ENCODE measurements around the gene PALLD. TPM values are rescaled to one million over a fixed set of nuclear protein-coding genes. Genes with fewer than 3 reads are reported as not detected.

The PALLD gene
- total and polyA plus RNA-seq, 2 of the 8 experiments (the other 6 are each of a cell fraction or from before 2014, with no cell fraction given): 10.5 to 25.0 TPM

DNA sequence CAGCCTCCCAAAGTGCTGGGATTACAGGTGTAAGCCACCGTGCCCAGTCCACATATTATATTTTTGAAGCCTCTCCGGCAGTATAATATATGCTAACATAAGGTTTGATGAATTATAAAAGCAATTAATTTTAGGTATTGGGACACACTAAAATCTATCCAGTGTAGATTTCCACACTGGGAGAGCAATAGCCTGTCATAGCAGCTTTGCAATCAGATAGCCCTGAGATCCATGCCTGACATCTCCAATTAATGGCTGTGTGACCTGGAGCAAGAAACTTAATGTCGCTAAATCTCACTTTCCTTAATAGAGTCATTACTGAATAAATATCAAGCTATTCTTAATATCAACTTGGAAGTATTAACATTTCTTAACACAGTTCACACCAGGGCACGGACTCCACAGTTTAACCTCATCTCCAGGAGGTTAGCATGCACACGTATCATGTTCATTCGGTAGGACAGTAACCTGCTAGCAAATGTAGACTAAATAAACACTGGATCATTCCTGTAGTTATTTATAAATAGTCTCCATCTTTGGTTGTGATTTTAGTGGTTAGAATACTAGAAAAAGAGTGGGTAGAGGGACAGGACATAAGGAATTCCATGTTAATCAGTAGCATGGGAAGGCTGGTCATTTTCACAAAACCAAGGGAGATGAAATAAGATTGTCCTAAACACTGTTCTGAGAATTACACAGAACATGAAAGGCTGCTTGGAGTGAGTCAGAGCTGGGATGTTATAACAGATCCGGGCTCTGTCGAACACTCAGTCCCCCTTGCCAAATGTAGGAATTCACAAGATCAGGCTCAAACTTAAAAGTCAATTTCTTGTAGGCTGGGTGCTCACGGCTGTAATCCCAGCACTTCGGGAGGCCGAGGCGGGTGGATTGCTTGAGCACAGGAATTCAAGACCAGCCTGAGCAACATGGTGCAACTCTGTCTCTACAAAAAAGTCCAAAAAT is 254.7 kb downstream of the PALLD start (continued):
- TF ChIP-seq BACH1 (IDR thresholded peaks at IDR 0.05; ENCODE audit: low read length) (no peak), EP300 (IDR thresholded peaks at IDR 0.05; ENCODE audit: borderline replicate concordance in 1 of 2, low read depth in 2 of 2, low read length in 2 of 2) (no peak), TAF1 (IDR thresholded peaks at IDR 0.05; ENCODE audit: low read depth, low read length) (no peak), CEBPB (IDR thresholded peaks at IDR 0.05; ENCODE audit: low read depth, low read length) (no peak), JUN (IDR thresholded peaks at IDR 0.05; ENCODE audit: low read depth, low read length) (no peak)
- TF ChIP-seq, protein P1, sequence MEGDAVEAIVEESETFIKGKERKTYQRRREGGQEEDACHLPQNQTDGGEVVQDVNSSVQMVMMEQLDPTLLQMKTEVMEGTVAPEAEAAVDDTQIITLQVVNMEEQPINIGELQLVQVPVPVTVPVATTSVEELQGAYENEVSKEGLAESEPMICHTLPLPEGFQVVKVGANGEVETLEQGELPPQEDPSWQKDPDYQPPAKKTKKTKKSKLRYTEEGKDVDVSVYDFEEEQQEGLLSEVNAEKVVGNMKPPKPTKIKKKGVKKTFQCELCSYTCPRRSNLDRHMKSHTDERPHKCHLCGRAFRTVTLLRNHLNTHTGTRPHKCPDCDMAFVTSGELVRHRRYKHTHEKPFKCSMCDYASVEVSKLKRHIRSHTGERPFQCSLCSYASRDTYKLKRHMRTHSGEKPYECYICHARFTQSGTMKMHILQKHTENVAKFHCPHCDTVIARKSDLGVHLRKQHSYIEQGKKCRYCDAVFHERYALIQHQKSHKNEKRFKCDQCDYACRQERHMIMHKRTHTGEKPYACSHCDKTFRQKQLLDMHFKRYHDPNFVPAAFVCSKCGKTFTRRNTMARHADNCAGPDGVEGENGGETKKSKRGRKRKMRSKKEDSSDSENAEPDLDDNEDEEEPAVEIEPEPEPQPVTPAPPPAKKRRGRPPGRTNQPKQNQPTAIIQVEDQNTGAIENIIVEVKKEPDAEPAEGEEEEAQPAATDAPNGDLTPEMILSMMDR (IDR thresholded peaks at IDR 0.05; ENCODE audit: control extremely low read depth in 1 of 3, insufficient read depth in 1 of 3, low read depth in 1 of 3, low read length in 3 of 3): no peak

All from H1 (cell line).